Esophagus squamous epithelium (tissue), 4 donors: Measurements from ENCODE around the gene GRID2IP.

Experiments
- CTCF ChIP-seq, 6 experiments: fragments of 450-650 bp in 4 of 6; fragments of 200-600 bp in 2 of 6; sonication (generic) in 2 of 6; IDR thresholded peaks; one replicate each; pipeline ENCODE4 v1.5.1; 2016 to 2019; ENCODE audit warnings: antibody characterized with exemption in 6 of 6, mild to moderate bottlenecking in 4 of 6, moderate library complexity in 4 of 6
- POLR2A ChIP-seq, 4 donors: fragments of 450-650 bp; IDR thresholded peaks; one replicate each; pipeline ENCODE4 v1.6.1; 2017; ENCODE audit warnings: antibody characterized with exemption in 4 of 4, mild to moderate bottlenecking in 4 of 4, moderate library complexity in 3 of 4

DNA sequence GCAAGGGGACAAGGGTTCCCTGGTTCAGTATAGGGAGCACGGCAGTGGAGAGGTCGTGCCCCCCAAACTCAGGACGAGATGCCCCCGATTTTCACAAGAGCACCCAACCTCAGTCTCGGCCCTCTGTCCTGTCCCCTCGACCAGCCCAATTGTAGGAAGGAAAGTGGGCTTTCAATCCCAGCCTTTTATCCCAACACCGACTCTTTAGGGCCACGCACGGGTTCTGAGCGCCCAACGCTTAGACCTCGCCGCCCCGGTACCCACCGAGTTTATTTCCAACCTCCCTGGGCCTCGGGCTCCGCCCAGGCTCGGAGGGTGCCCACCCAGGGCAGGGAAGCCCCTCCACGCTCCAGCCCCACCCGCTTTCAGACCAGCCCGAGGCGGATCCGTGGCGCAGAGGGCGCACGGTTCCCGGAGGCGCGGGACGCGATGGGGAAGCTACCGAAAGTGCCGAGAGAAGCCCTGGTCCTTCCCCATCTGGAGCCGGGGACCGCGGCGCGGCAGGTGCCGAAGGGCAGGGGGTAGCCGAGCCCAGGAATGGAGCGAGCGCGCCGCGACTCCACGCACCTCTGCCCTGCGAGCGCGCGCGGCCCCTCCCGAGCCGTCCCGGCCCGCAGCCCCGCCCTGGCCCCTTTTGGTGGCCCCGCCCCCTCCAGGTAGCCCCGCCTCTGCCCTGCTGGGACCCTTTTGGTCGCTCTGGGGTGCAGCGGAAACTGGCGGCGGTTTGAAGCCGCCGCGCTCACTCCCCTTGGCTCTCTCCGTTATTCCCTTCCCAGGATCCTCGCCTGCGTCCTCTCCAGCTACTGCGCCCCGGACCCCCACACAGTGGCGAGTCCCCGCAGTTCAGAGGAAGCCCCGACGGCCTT lies 20.4 kb downstream of the GRID2IP start:
- TF ChIP-seq CTCF (IDR thresholded peaks at IDR 0.05) (no peak), POLR2A (IDR thresholded peaks at IDR 0.05) (no peak)
